Measurements from ENCODE around the gene SLC24A1. TPM values are rescaled to one million over a fixed set of nuclear protein-coding genes. Genes with fewer than 3 reads are reported as not detected.

SLC24A1 gene
- total RNA-seq, 1 donor from 2014 or later, result 3.7 TPM

DNA sequence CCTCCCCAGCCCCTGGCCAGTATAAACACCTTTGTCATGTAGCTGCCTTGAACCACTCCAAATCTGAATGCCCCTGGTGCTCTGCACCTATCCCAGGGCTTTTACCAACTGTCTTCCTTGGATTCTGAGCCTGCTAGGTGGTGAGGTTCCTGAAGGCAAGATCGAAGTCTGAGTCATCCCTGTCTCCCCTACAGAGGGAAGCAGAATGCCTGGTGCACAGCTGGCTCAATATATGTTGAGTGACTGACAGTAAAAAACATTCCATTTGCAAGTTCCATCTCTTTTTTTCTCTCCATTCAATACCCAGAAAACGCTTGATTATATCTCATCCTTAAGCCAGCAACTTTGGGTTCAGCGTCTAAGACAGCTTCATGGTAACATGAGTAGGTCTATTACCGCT lies 24.7 kb downstream of the SLC24A1 start:
- peaks cover 0 to 3% (median 0%) of the 10 kb centered on the region in 3 donors for H3K4me1 ChIP-seq (ENCODE audit: control insufficient read depth in 3 of 3, insufficient read depth in 3 of 3, low read length in 3 of 3)
- H3K9ac ChIP-seq (ENCODE audit: low read depth in 1 of 3, low read length in 3 of 3), result no peak overlapping the region
- peaks cover 0 to 7% (median 4%) of the 10 kb centered on the region in 3 donors for H3K36me3 ChIP-seq (ENCODE audit: control insufficient read depth in 3 of 3, insufficient read depth in 3 of 3, low read length in 3 of 3)

DNA sequence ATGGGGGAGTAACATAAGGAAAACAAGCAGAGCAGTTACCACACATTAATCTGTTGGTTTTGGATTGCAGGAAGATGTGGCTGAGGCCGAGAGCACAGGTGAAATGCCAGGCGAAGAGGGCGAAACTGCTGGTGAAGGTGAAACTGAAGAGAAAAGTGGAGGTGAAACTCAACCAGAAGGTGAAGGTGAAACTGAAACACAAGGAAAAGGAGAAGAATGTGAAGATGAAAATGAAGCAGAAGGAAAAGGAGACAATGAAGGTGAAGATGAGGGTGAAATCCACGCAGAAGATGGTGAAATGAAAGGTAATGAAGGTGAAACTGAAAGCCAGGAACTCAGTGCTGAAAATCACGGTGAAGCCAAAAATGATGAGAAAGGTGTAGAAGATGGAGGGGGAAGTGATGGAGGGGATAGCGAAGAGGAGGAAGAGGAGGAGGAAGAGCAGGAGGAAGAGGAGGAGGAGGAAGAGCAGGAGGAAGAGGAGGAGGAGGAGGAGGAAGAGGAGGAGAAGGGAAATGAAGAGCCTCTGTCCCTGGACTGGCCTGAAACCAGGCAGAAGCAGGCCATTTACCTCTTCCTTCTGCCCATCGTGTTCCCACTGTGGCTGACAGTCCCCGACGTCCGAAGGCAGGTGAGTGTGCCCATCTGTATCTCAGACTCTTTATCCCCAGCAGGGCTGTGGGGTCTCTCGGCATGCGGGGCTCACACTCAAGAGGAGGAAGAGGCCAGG lies 28.7 kb downstream of the SLC24A1 start:
- Histone ChIP-seq H3K9ac (ENCODE audit: low read depth in 1 of 3, low read length in 3 of 3) (no peak overlapping the region), H3K4me1 (ENCODE audit: control insufficient read depth in 3 of 3, insufficient read depth in 3 of 3, low read length in 3 of 3) (no peaks in the 10 kb centered on the region), H3K27me3 (ENCODE audit: control insufficient read depth in 3 of 3, insufficient read depth in 3 of 3, low read length in 3 of 3) (no peaks in the 10 kb centered on the region)

More for the DNA sequence above, 24.7 kb downstream of the SLC24A1 start:
- no peaks in the 10 kb centered on the region for H3K27me3 ChIP-seq (ENCODE audit: control insufficient read depth in 3 of 3, insufficient read depth in 3 of 3, low read length in 3 of 3)
- no peak overlapping the region for H3K4me3 ChIP-seq (ENCODE audit: low read length in 3 of 3)
- H3K9me3 ChIP-seq (ENCODE audit: control insufficient read depth in 3 of 3, low read length in 3 of 3), result no peaks in the 10 kb centered on the region
- H3K27ac ChIP-seq (ENCODE audit: low read depth, low read length), result no peak overlapping the region

DNA sequence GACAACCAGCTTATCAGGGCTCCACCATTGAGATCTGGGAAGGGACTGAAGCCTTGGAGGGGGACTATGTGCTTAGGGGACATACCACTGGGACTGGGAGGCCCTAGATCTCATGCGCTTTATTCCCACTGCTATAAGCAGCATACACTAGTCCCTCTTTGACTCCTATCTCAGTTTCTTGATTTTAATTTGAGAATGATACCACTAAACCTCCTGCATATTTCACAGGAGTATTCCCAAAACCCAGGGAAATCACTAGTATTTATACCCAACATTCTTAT lies 29.2 kb downstream of the SLC24A1 start:
- H3K4me1 ChIP-seq (ENCODE audit: control insufficient read depth in 3 of 3, insufficient read depth in 3 of 3, low read length in 3 of 3), result no peaks in the 10 kb centered on the region
- peaks cover 2 to 28% (median 8%) of the 10 kb centered on the region in 3 donors for H3K36me3 ChIP-seq (ENCODE audit: control insufficient read depth in 3 of 3, insufficient read depth in 3 of 3, low read length in 3 of 3)
- H3K27me3 ChIP-seq (ENCODE audit: control insufficient read depth in 3 of 3, insufficient read depth in 3 of 3, low read length in 3 of 3), result no peaks in the 10 kb centered on the region

More for the DNA sequence above, 28.7 kb downstream of the SLC24A1 start:
- peaks cover 0 to 25% (median 10%) of the 10 kb centered on the region in 3 donors for H3K36me3 ChIP-seq (ENCODE audit: control insufficient read depth in 3 of 3, insufficient read depth in 3 of 3, low read length in 3 of 3)
- H3K4me3 ChIP-seq (ENCODE audit: low read length in 3 of 3), result no peak overlapping the region
- H3K9me3 ChIP-seq (ENCODE audit: control insufficient read depth in 3 of 3, low read length in 3 of 3), result no peaks in the 10 kb centered on the region
- H3K27ac ChIP-seq (ENCODE audit: low read depth, low read length), result no peak overlapping the region

DNA sequence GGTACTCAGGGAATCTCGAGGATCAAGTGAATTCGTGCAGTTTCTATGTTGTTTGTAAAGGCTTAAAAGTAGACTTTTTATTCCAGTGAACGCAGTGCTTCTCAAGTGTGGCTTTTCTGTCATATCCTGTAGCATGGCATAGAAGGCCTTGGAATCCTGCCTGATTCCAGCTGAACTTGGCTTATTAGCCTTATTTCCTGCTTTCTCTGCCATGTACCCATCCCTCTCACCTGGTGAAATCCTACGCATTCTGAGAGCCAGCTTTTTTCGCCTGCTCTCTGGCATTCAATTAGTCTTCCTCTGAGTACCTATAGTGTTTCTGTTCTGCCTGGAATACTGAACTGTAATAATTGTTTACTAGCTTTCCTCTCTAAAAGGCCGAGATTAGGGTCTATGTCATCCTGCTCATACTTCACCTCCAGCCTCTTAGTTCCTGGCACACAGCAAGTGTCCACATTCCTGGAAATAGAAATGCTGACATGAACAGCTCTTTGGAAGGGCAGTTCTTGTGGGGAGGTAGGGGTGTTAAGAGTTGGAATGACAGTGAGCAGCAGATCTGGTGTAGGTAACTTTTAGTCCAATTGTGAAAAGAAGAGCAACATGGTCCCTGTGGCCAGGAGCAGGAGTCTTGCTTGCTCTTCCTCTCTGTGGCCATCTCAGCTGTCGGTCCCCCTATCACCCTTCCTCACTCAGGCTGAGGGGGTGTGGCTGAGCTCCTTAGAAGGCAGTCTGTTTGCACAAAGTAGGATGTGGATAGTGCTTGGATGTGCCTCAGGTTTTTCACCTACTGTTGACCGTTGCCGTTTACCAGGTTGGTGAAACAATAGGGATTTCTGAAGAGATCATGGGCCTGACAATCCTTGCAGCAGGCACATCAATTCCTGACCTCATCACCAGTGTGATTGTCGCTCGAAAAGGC lies 30.4 kb downstream of the SLC24A1 start:
- peaks cover 2 to 30% (median 7%) of the 10 kb centered on the region in 3 donors for H3K36me3 ChIP-seq (ENCODE audit: control insufficient read depth in 3 of 3, insufficient read depth in 3 of 3, low read length in 3 of 3)
- H3K27me3 ChIP-seq (ENCODE audit: control insufficient read depth in 3 of 3, insufficient read depth in 3 of 3, low read length in 3 of 3), result no peaks in the 10 kb centered on the region
- H3K27ac ChIP-seq (ENCODE audit: low read depth, low read length), result no peak overlapping the region
- H3K4me1 ChIP-seq (ENCODE audit: control insufficient read depth in 3 of 3, insufficient read depth in 3 of 3, low read length in 3 of 3), result no peaks in the 10 kb centered on the region
- H3K9ac ChIP-seq (ENCODE audit: low read depth in 1 of 3, low read length in 3 of 3), result no peak overlapping the region
- H3K4me3 ChIP-seq (ENCODE audit: low read length in 3 of 3), result no peak overlapping the region
- H3K9me3 ChIP-seq (ENCODE audit: control insufficient read depth in 3 of 3, low read length in 3 of 3), result no peaks in the 10 kb centered on the region

More for the DNA sequence above, 29.2 kb downstream of the SLC24A1 start:
- H3K9ac ChIP-seq (ENCODE audit: low read depth in 1 of 3, low read length in 3 of 3), result no peak overlapping the region
- no peak overlapping the region for H3K4me3 ChIP-seq (ENCODE audit: low read length in 3 of 3)
- no peak overlapping the region for H3K27ac ChIP-seq (ENCODE audit: low read depth, low read length)
- H3K9me3 ChIP-seq (ENCODE audit: control insufficient read depth in 3 of 3, low read length in 3 of 3), result no peaks in the 10 kb centered on the region

DNA sequence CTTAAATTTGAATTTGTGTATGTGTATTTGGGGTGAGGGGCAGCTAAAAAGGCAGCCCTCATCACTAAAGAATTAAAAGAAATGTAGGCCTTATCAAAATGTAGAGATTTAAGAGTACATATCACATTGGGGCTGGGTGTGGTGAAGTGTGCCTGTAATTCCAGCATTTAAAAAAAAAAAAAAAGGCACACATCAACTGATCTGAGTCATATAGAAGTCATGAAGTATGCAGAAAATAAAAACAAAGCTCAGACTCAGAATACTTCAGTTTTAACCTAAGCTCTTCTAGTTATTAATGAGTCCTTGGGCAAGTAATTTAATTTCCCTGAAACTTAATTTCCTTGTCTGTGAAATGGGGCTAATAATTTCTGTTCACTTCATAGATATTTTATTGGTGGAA lies 31.6 kb downstream of the SLC24A1 start:
- H3K4me1 ChIP-seq (ENCODE audit: control insufficient read depth in 3 of 3, insufficient read depth in 3 of 3, low read length in 3 of 3), result no peaks in the 10 kb centered on the region
- no peak overlapping the region for H3K4me3 ChIP-seq (ENCODE audit: low read length in 3 of 3)
- H3K27me3 ChIP-seq (ENCODE audit: control insufficient read depth in 3 of 3, insufficient read depth in 3 of 3, low read length in 3 of 3), result no peaks in the 10 kb centered on the region
- H3K9ac ChIP-seq (ENCODE audit: low read depth in 1 of 3, low read length in 3 of 3), result peak overlapping the region in 1 of 3 donors; percentile 1
- H3K9me3 ChIP-seq (ENCODE audit: control insufficient read depth in 3 of 3, low read length in 3 of 3), result no peaks in the 10 kb centered on the region
- no peak overlapping the region for H3K27ac ChIP-seq (ENCODE audit: low read depth, low read length)
- H3K36me3 ChIP-seq (ENCODE audit: control insufficient read depth in 3 of 3, insufficient read depth in 3 of 3, low read length in 3 of 3), result peaks cover 2 to 37% (median 15%) of the 10 kb centered on the region in 3 donors

DNA sequence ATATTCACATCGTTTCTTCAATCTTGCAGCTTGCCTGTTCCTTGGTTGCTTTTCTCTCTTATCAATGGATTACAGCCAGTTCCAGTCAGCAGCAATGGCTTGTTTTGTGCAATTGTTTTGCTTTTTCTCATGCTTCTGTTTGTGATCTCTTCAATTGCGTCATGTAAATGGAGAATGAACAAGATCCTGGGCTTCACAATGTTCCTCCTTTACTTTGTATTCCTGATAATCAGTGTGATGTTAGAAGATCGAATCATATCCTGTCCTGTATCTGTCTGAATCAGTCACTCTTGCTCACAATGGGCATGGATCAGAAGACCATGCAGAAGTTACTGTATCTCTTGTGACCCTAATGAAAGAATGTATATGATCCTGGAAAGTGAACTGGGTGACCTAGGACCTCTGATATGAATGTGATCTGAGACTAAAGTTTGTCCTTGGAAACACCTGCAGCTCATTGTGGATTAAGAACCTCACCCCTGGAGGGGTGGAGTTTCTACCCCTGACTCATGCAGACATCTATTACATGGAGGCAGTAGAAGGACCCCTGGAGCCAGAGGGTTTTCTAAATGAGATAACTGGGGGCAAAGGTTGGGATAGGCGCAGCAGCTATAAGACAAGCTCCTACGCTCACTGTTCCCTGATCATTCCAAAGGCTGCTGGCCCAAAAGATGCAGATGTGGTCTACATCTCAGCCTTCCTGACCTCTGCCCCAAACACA lies 32.2 kb downstream of the SLC24A1 start:
- H3K4me3 ChIP-seq (ENCODE audit: low read length in 3 of 3), result no peak overlapping the region
- H3K36me3 ChIP-seq (ENCODE audit: control insufficient read depth in 3 of 3, insufficient read depth in 3 of 3, low read length in 3 of 3), result peaks cover 2 to 37% (median 15%) of the 10 kb centered on the region in 3 donors
- no peaks in the 10 kb centered on the region for H3K4me1 ChIP-seq (ENCODE audit: control insufficient read depth in 3 of 3, insufficient read depth in 3 of 3, low read length in 3 of 3)
- no peaks in the 10 kb centered on the region for H3K27me3 ChIP-seq (ENCODE audit: control insufficient read depth in 3 of 3, insufficient read depth in 3 of 3, low read length in 3 of 3)
- no peaks in the 10 kb centered on the region for H3K9me3 ChIP-seq (ENCODE audit: control insufficient read depth in 3 of 3, low read length in 3 of 3)
- no peak overlapping the region for H3K9ac ChIP-seq (ENCODE audit: low read depth in 1 of 3, low read length in 3 of 3)
- no peak overlapping the region for H3K27ac ChIP-seq (ENCODE audit: low read depth, low read length)

DNA sequence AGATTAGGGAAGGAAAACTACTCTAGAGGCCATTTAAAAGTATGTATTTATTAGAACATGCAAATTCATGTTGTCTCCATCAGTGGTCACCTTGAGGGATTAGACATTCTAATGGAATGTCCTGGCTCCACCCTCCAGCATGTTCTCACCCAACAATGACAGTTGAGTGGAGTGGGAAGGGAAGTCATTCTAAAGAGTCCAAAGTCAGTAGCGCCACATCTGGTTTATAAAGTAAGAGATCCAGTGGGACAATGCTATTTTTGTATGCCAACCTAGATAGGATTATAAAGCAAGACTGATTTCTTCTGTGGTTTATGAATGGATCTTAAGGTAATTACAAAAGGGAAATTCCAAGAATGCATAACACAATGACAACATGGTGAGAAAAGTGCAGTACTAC lies 33.3 kb downstream of the SLC24A1 start:
- Histone ChIP-seq H3K27me3 (ENCODE audit: control insufficient read depth in 3 of 3, insufficient read depth in 3 of 3, low read length in 3 of 3) (no peaks in the 10 kb centered on the region), H3K27ac (ENCODE audit: low read depth, low read length) (no peak overlapping the region), H3K9me3 (ENCODE audit: control insufficient read depth in 3 of 3, low read length in 3 of 3) (no peaks in the 10 kb centered on the region), H3K9ac (ENCODE audit: low read depth in 1 of 3, low read length in 3 of 3) (no peak overlapping the region), H3K36me3 (ENCODE audit: control insufficient read depth in 3 of 3, insufficient read depth in 3 of 3, low read length in 3 of 3) (peaks cover 2 to 37% (median 15%) of the 10 kb centered on the region in 3 donors), H3K4me3 (ENCODE audit: low read length in 3 of 3) (no peak overlapping the region), H3K4me1 (ENCODE audit: control insufficient read depth in 3 of 3, insufficient read depth in 3 of 3, low read length in 3 of 3) (no peaks in the 10 kb centered on the region)

DNA sequence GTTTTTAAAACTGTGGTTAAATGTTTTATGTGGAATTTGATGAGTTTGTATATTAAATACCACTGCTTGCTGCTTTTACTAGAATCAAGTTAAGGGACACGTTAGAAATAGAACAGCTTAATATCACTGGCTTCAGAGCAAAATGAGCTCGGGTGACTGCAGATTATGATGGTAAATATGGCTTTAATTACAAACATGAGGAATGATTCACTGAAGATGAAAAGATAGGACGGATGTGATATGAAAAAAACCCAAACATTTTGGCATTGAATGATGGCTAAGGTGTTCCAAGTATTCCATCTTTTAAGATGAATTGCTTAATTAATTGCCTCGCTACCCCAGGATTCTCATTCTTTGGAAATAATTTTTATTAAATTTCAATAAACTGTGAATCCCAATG lies 33.7 kb downstream of the SLC24A1 start:
- H3K4me1 ChIP-seq (ENCODE audit: control insufficient read depth in 3 of 3, insufficient read depth in 3 of 3, low read length in 3 of 3), result no peaks in the 10 kb centered on the region
- H3K9ac ChIP-seq (ENCODE audit: low read depth in 1 of 3, low read length in 3 of 3), result no peak overlapping the region
- H3K4me3 ChIP-seq (ENCODE audit: low read length in 3 of 3), result no peak overlapping the region
- peaks cover 2 to 34% (median 15%) of the 10 kb centered on the region in 3 donors for H3K36me3 ChIP-seq (ENCODE audit: control insufficient read depth in 3 of 3, insufficient read depth in 3 of 3, low read length in 3 of 3)
- no peaks in the 10 kb centered on the region for H3K9me3 ChIP-seq (ENCODE audit: control insufficient read depth in 3 of 3, low read length in 3 of 3)
- no peaks in the 10 kb centered on the region for H3K27me3 ChIP-seq (ENCODE audit: control insufficient read depth in 3 of 3, insufficient read depth in 3 of 3, low read length in 3 of 3)
- H3K27ac ChIP-seq (ENCODE audit: low read depth, low read length), result no peak overlapping the region

DNA sequence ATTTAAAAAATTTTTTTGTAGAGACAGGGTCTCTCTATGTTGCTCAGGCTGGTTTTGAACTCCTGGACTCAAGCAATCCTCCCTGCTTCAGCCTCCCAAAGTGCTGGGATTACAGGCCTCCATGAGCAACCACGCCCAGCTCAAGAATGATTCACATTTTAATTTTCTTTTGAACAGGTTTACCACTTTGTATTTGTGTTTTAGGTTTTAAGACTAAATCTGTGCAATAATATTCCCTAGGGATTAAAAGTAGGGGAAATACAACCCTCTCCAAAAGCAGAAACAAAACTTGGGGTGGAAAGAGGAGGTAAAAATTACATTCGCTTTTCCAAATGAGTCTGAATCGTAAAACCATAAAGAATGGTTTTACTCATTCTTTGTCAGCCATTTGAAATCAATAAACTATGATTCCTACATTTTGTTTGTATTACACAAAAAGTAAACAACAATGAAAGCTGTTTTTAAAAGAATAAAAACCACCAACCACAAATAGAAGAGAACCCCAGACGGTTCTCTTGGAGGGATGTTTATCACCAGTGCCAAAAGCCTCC lies 37.8 kb downstream of the SLC24A1 start:
- Histone ChIP-seq H3K9me3 (ENCODE audit: control insufficient read depth in 3 of 3, low read length in 3 of 3) (no peaks in the 10 kb centered on the region), H3K27me3 (ENCODE audit: control insufficient read depth in 3 of 3, insufficient read depth in 3 of 3, low read length in 3 of 3) (no peaks in the 10 kb centered on the region), H3K4me3 (ENCODE audit: low read length in 3 of 3) (no peak overlapping the region), H3K4me1 (ENCODE audit: control insufficient read depth in 3 of 3, insufficient read depth in 3 of 3, low read length in 3 of 3) (no peaks in the 10 kb centered on the region), H3K27ac (ENCODE audit: low read depth, low read length) (no peak overlapping the region), H3K36me3 (ENCODE audit: control insufficient read depth in 3 of 3, insufficient read depth in 3 of 3, low read length in 3 of 3) (peaks cover 6 to 32% (median 25%) of the 10 kb centered on the region in 3 donors), H3K9ac (ENCODE audit: low read depth in 1 of 3, low read length in 3 of 3) (no peak overlapping the region)

All from skeletal muscle tissue (tissue), 4 donors.